ENCODE data around the gene RNGTT. TPM values are rescaled to one million over a fixed set of nuclear protein-coding genes. Genes with fewer than 3 reads are reported as not detected.

The RNGTT gene
- total RNA-seq, 1 donor from 2014 or later, result 14.6 TPM

GRCh38 chr6:88914895-88915598, 48.4 kb downstream of the RNGTT start:
- Mint-ChIP-seq H3K27ac (ENCODE audit: unreplicated experiment) (no peak overlapping the region), H3K9me3 (ENCODE audit: unreplicated experiment) (no peaks in the 10 kb centered on the region), H3K36me3 (ENCODE audit: low read depth, unreplicated experiment) (no peaks in the 10 kb centered on the region), H3K27me3 (ENCODE audit: unreplicated experiment) (peaks cover 1% of the 10 kb centered on the region), H3K4me1 (ENCODE audit: unreplicated experiment) (no peaks in the 10 kb centered on the region), H3K4me3 (ENCODE audit: unreplicated experiment) (no peak overlapping the region)
- no peak for DNase-seq (ENCODE audit: low spot score)
- TF ChIP-seq, protein P1, sequence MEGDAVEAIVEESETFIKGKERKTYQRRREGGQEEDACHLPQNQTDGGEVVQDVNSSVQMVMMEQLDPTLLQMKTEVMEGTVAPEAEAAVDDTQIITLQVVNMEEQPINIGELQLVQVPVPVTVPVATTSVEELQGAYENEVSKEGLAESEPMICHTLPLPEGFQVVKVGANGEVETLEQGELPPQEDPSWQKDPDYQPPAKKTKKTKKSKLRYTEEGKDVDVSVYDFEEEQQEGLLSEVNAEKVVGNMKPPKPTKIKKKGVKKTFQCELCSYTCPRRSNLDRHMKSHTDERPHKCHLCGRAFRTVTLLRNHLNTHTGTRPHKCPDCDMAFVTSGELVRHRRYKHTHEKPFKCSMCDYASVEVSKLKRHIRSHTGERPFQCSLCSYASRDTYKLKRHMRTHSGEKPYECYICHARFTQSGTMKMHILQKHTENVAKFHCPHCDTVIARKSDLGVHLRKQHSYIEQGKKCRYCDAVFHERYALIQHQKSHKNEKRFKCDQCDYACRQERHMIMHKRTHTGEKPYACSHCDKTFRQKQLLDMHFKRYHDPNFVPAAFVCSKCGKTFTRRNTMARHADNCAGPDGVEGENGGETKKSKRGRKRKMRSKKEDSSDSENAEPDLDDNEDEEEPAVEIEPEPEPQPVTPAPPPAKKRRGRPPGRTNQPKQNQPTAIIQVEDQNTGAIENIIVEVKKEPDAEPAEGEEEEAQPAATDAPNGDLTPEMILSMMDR (IDR thresholded peaks at IDR 0.05; ENCODE audit: unreplicated experiment), result no peak

DNA sequence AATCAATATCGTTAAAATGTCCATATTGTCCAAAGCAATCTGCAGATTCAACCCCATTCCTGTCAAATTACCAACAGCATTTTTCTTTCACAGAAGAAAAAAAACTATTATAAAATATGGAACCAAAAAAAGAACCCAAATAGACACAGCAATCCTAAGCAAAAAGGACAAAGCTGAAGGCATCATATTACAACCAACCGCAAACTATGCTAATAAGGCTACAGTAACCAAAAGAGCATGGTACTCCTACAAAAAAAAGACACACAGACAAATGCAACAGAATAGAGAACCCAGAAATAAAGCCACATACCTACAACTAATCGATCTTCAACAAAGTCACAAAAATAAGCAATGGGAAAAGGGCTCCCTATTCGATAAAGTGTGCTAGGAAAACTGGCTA, 49.2 kb downstream of the RNGTT start:
- TF ChIP-seq, protein P1 (IDR thresholded peaks at IDR 0.05; ENCODE audit: unreplicated experiment), result no peak
- H3K36me3 Mint-ChIP-seq (ENCODE audit: low read depth, unreplicated experiment), result no peaks in the 10 kb centered on the region
- H3K27ac Mint-ChIP-seq (ENCODE audit: unreplicated experiment), result no peak overlapping the region
- no peaks in the 10 kb centered on the region for H3K9me3 Mint-ChIP-seq (ENCODE audit: unreplicated experiment)
- no peaks in the 10 kb centered on the region for H3K4me1 Mint-ChIP-seq (ENCODE audit: unreplicated experiment)
- DNase-seq (ENCODE audit: low spot score), result no peak
- no peak overlapping the region for H3K4me3 Mint-ChIP-seq (ENCODE audit: unreplicated experiment)
- peaks cover 1% of the 10 kb centered on the region for H3K27me3 Mint-ChIP-seq (ENCODE audit: unreplicated experiment)

- H3K9me3 Mint-ChIP-seq (ENCODE audit: unreplicated experiment), result no peaks in the 10 kb centered on the region
- peaks cover 1% of the 10 kb centered on the region for H3K27me3 Mint-ChIP-seq (ENCODE audit: unreplicated experiment)
- no peaks in the 10 kb centered on the region for H3K36me3 Mint-ChIP-seq (ENCODE audit: low read depth, unreplicated experiment)
- no peak for DNase-seq (ENCODE audit: low spot score)
- no peaks in the 10 kb centered on the region for H3K4me1 Mint-ChIP-seq (ENCODE audit: unreplicated experiment)
- peak overlapping the region; percentile 48 for H3K27ac Mint-ChIP-seq (ENCODE audit: unreplicated experiment)
- no peak overlapping the region for H3K4me3 Mint-ChIP-seq (ENCODE audit: unreplicated experiment)
- TF ChIP-seq, protein P1 (IDR thresholded peaks at IDR 0.05; ENCODE audit: unreplicated experiment), result no peak
Measured at GRCh38 chr6:88913471-88913870, 49.9 kb downstream of the RNGTT start.

DNA sequence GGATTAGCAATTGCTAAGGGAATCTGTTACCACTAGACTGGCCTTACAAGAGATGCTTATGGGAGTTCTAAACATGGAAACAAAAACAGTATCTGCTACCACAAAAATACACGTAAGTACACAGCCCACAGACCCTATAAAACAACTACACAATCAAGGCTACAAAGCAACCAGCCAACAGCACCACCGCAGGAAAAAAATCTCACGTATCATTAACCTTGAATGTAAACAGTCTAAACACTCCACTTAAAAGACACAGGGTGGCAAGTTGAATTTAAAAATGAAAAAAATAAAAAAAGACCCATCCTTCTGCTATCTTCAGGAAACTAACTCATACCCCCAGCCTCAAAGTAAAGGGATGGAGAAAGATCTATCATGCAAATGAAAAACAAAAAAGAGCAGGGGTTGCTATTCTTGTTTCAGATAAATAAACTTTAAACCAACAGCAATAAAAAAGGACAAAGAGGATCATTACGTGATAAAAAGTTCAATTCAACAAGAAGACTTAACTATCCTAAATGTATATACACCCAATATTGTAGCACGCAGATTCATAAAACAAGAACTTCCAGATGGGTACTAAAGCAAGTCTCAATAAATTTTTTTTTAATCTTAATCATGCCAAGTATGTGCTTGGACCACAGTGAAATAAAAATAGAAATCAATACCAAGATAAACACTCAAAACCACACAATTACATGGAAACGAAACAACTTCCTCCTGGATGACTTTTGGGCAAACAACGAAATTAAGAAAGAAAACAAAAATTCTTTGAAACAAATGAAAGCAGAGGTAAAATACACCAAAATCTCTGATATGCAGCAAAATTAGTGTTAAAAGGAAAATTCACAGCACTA, 52.3 kb downstream of the RNGTT start:
- no peak overlapping the region for H3K4me3 Mint-ChIP-seq (ENCODE audit: unreplicated experiment)
- no peak for DNase-seq (ENCODE audit: low spot score)
- TF ChIP-seq, protein P1 (IDR thresholded peaks at IDR 0.05; ENCODE audit: unreplicated experiment), result no peak
- no peaks in the 10 kb centered on the region for H3K4me1 Mint-ChIP-seq (ENCODE audit: unreplicated experiment)
- no peaks in the 10 kb centered on the region for H3K9me3 Mint-ChIP-seq (ENCODE audit: unreplicated experiment)
- H3K27me3 Mint-ChIP-seq (ENCODE audit: unreplicated experiment), result peaks cover 1% of the 10 kb centered on the region
- H3K36me3 Mint-ChIP-seq (ENCODE audit: low read depth, unreplicated experiment), result no peaks in the 10 kb centered on the region
- H3K27ac Mint-ChIP-seq (ENCODE audit: unreplicated experiment), result no peak overlapping the region

Measured in endothelial cell (in vitro differentiated cells).